Activated CD8-positive, alpha-beta T cell treated with anti-CD3 and anti-CD28 coated beads, Interleukin-2, amount 10 ng/mL, durations not matched to agents 7 days and 5 days (primary cell): ENCODE data around the gene COL18A1. TPM values are rescaled to one million over a fixed set of nuclear protein-coding genes. Genes with fewer than 3 reads are reported as not detected.

Experiments used
- ATAC-seq: fragments of 150-1000 bp; cut with Tn5 transposase; one replicate; pipeline ENCODE4 v1.10.0; 2021; ENCODE audit warnings: moderate library complexity
- CTCF ChIA-PET: fragments of 350-600 bp; sonication (Branson Sonifier 250); formaldehyde crosslinking; loops from one replicate; lab custom pipeline; 2021; ENCODE audit warnings: antibody characterized with exemption; lab: Charles Lee
- POLR2A ChIA-PET: fragments of 350-600 bp; sonication (Branson Sonifier 250); formaldehyde crosslinking; loops from one replicate; lab custom pipeline; 2021; ENCODE audit warnings: antibody characterized with exemption; lab: Charles Lee
- DNase-seq: peaks from one replicate; pipeline ENCODE4 v3.0.0-alpha.2; 2020
- H3K27ac Mint-ChIP-seq: one replicate; pipeline ENCODE4 v1.8.0; 2021; ENCODE audit warnings: mild to moderate bottlenecking, mixed read lengths
- H3K27me3 Mint-ChIP-seq: one replicate; pipeline ENCODE4 v1.8.0; 2021; ENCODE audit warnings: low read depth, mixed read lengths
- H3K36me3 Mint-ChIP-seq: one replicate; pipeline ENCODE4 v1.8.0; 2021; ENCODE audit warnings: low read depth, mixed read lengths
- H3K4me1 Mint-ChIP-seq: one replicate; pipeline ENCODE4 v1.8.0; 2021; ENCODE audit warnings: low read depth, mixed read lengths
- H3K4me3 Mint-ChIP-seq: one replicate; pipeline ENCODE4 v1.8.0; 2021; ENCODE audit warnings: mild to moderate bottlenecking, mixed read lengths
- H3K9me3 Mint-ChIP-seq: one replicate; pipeline ENCODE4 v1.8.0; 2022; ENCODE audit warnings: mixed read lengths; ENCODE audit not compliant: insufficient read depth
- total RNA-seq, 2 experiments: library from RNA; stranded (reverse); gene quantifications; one replicate each; pipeline ENCODE4 v1.2.3, GENCODE V29; 2021

COL18A1 gene
- total RNA-seq, 2 experiments from 2014 or later: 24.1 to 28.7 TPM

DNA sequence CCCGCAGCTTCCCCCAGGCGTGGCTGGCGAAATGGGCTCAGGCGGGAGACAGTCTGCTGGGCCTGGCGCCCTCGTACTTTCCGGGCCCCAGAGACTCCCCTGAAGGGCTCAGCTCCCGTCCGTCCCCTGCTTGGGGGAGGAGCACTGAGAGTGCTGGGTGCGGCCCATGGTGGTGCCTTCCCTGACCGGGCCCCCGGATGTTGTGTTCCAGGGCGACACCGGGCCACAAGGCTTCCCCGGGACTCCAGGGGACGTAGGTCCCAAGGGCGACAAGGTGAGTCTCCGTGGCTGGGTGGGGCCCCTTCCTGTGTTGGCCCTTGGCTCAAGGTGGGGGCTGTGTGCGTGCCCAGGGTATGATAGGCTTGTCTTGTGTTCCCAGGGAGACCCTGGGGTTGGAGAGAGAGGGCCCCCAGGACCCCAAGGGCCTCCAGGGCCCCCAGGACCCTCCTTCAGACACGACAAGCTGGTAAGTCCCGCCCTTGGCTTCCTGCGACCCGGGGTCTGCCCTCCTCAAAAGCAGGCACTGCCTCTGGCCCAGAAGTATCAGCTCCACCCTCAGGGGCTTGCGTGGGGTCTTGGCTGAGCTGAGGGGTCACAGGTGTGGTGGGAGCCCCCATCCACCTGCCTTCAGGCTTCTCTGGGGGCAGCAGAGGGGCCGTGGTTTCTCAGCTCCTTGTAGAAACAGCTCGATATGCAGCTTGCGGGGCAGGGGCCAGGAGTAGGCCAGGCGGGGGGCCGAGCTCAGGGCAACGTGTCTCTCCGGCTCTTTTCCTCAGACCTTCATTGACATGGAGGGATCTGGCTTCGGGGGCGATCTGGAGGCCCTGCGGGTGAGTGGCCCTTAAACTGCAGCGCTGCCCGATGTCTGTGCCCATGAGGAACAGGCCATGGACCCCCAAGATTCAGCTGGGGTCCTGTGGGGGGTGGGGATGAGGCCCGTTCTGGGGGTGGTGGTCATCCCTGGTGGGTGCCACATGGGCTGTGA, 75.0 kb downstream of the COL18A1 start:
- ChIA-PET POLR2A (interaction anchor here (0.6 to 0.9 kb wide), 2 partner anchors 70 to 372 kb away, joined by 3 read pairs; no protein-coding TSS in a partner anchor), CTCF (interaction anchor here (1.3 kb wide), 1 partner anchor 13 kb away, joined by 4 read pairs; no protein-coding TSS in a partner anchor)
- peak overlapping the region; percentile 92 for H3K27ac Mint-ChIP-seq
- DNase-seq: peak; percentile 64
- H3K27me3 Mint-ChIP-seq: no peaks in the 10 kb centered on the region
- peaks cover 45% of the 10 kb centered on the region for H3K4me1 Mint-ChIP-seq
- H3K4me3 Mint-ChIP-seq: peak overlapping the region; percentile 62
- H3K36me3 Mint-ChIP-seq: peaks cover 10% of the 10 kb centered on the region
- H3K9me3 Mint-ChIP-seq: no peaks in the 10 kb centered on the region
- peak; percentile 55 for ATAC-seq

DNA sequence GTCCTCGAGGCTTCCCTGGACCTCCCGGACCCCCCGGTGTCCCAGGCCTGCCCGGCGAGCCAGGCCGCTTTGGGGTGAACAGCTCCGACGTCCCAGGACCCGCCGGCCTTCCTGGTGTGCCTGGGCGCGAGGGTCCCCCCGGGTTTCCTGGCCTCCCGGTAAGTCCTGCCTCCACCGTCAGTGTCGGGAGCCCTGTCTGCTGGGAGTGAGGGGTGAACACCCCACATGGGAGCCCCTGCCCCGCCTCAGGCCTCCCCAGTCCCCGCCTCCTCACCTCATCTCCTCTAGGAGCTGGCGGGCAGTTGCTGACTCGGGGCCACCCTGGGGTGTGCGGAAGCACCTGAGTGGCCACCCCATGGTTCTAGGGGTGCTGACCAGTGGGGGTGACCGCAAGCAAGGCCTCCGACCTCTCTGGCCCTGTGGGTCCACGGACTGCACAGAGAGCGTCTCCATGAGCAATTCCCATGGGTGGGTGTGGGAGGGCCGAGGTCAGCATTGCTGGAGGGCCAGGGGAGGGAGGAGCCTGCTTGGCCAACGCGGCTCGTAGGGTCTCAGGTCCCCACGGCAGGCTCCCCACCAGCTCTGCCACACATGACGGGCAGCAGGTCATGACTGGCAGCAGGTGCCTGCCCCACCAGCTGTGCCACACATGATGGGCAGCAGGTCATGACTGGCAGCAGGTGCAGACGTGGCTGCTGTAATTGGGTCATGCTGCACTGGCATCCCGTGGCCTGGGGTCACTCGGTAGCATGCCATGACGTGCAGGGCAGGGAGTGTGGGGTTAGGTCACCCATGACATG, 75.9 kb downstream of the COL18A1 start:
- peaks cover 45% of the 10 kb centered on the region for H3K4me1 Mint-ChIP-seq
- POLR2A ChIA-PET: no interaction called here
- DNase-seq (no peak), ATAC-seq (no peak)
- H3K27me3 Mint-ChIP-seq: no peaks in the 10 kb centered on the region
- CTCF ChIA-PET: no interaction called here
- no peaks in the 10 kb centered on the region for H3K9me3 Mint-ChIP-seq
- peak overlapping the region; percentile 18 for H3K4me3 Mint-ChIP-seq
- H3K36me3 Mint-ChIP-seq: peaks cover 10% of the 10 kb centered on the region
- no peak overlapping the region for H3K27ac Mint-ChIP-seq

DNA sequence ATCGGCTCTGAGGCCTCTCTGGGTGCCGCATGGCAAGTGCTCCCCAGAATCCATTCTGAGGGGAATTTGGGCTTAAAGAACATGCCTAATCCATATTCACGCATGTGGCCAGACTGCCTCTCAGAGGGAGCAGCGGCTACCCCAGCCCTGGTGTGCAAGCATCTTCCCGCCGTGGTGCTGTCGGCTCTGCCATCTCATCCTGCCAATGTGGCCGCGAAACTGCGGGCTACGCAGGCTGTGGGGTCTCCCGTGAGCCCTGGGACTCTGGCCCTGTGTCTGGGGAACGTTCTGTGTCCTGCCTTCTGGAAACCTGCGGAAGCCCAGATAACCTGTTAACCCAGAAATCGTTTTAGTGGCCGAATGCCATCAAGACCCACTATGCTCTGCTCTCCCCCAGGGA, 76.6 kb downstream of the COL18A1 start:
- Mint-ChIP-seq H3K36me3 (peaks cover 10% of the 10 kb centered on the region), H3K9me3 (no peaks in the 10 kb centered on the region), H3K4me3 (no peak overlapping the region), H3K27me3 (no peaks in the 10 kb centered on the region), H3K27ac (no peak overlapping the region), H3K4me1 (peaks cover 44% of the 10 kb centered on the region)
- DNase-seq (no peak), ATAC-seq (no peak)
- ChIA-PET CTCF (no interaction called here), POLR2A (no interaction called here)

DNA sequence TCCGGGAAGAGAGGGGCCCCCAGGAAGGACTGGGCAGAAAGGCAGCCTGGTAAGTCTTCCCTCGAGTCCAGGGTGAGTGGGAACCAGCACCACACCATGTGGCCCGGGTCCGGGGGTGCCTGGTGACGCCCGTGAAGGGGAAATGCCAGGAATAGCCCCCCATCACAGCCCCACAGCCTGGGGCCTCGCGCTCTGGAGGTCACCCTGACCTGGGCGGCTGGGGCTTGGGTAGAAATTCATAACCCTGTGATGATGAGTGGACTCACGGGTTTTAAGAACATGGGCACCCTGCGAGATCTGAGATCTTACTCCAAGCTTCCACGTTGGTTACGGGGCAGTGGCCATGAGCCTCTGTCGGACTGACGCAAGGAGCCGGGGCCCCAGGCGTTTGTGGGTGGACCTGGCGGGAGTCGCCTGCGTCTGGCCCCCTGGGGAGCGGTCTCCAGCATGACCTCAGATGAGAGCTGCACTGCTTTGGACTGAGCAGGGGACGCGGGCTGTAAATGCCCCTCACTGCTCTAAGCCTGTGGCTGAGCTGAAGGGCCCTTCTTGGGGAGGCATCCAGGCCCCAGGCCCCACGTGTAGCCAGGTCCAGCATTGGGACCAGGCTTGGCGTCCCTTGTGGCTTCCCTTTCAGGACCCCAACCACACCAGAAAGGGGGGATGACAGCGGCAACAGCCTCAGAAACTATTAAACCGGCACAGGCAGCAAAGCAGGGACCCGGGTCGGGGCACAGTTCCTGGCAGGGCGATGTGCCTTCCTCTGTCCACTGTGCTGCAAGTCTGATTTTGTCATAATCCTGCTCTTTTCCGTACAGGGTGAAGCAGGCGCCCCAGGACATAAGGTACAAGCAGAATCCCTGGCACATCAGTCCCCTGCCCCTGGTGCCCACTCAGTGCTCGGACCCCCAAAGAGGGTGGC, 77.3 kb downstream of the COL18A1 start:
- Mint-ChIP-seq H3K4me1 (peaks cover 42% of the 10 kb centered on the region), H3K27ac (peak overlapping the region; percentile 94), H3K36me3 (peaks cover 10% of the 10 kb centered on the region), H3K27me3 (no peaks in the 10 kb centered on the region), H3K9me3 (no peaks in the 10 kb centered on the region), H3K4me3 (peak overlapping the region; percentile 67)
- POLR2A ChIA-PET: interaction anchor here (1.0 to 1.3 kb wide), 2 partner anchors 18 to 70 kb away, joined by 3 read pairs; no protein-coding TSS in a partner anchor
- DNase-seq (no peak), ATAC-seq (no peak)
- CTCF ChIA-PET: interaction anchor here (1.5 kb wide), 1 partner anchor 114 kb away, joined by 4 read pairs; no protein-coding TSS in a partner anchor

DNA sequence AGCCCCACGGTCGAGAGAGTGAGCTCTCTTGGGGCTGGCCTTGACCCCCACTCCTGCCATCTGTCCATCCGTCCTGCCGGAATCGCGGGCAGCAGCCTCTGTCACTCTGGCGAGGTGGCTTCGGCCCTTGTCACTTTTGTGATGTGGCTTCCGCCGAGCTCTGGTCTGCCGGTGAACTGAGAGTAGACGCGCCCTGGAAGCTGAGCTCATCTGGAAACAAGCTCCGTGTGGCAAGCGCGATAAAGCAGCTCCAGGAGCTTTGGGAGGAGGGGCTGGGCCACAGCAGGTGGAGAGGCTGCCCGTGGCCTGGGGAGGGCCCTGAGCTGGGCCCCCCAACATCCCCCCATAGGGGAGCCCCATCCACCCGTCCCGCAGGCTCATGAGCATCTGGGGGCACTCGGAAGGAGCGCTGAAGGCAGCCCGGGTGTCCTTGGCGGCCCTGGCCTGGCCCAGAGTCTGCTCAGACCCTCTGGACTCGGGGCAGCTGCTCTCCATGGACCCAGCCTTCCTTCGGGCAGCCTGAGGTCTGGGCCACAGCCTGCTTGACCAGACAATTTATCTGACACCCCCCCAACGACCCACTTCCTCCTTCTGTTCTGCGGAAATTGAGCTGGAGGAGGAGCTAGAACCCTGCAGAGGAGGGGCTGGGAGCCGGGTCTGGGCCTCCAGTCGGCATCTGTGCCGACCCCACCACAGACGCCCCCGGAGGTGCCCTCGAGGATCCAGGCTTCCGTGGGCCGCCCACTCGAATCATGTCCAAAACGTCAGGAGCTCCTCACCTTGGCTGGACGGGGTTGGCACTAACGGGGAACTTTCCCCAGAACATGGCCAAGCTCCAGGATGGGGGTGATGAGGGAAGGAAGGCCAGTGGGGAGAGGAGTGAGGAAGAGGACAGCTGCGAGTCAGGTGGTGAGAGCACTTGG, 78.2 kb downstream of the COL18A1 start:
- peak; percentile 46 for ATAC-seq
- POLR2A ChIA-PET: interaction anchor here (0.6 to 1.3 kb wide), 3 partner anchors 19 to 69 kb away, joined by 3 read pairs; no protein-coding TSS in a partner anchor
- Mint-ChIP-seq H3K4me3 (peak overlapping the region; percentile 67), H3K9me3 (no peaks in the 10 kb centered on the region), H3K4me1 (peaks cover 39% of the 10 kb centered on the region), H3K27ac (peak overlapping the region; percentile 94), H3K27me3 (no peaks in the 10 kb centered on the region), H3K36me3 (peaks cover 10% of the 10 kb centered on the region)
- CTCF ChIA-PET: interaction anchor here (1.5 kb wide), 1 partner anchor 113 kb away, joined by 4 read pairs; no protein-coding TSS in a partner anchor
- peak; percentile 72 for DNase-seq

DNA sequence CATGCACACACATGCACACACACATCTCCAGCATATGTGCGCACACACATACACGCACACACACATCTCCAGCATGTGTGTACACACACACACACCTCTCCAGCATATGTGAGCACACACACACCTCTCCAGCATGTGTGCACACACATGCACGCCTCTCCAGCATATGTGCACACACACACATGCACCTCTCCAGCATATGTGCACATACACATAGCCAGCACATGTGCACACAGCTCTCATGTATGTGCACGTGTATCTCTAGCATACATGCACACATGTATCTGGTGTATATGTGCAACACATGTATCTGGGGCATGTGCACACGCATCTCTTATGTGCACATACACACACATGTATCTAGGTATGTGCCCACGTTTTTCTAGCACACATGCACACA, 79.4 kb downstream of the COL18A1 start:
- POLR2A ChIA-PET: no interaction called here
- DNase-seq: no peak

DNA sequence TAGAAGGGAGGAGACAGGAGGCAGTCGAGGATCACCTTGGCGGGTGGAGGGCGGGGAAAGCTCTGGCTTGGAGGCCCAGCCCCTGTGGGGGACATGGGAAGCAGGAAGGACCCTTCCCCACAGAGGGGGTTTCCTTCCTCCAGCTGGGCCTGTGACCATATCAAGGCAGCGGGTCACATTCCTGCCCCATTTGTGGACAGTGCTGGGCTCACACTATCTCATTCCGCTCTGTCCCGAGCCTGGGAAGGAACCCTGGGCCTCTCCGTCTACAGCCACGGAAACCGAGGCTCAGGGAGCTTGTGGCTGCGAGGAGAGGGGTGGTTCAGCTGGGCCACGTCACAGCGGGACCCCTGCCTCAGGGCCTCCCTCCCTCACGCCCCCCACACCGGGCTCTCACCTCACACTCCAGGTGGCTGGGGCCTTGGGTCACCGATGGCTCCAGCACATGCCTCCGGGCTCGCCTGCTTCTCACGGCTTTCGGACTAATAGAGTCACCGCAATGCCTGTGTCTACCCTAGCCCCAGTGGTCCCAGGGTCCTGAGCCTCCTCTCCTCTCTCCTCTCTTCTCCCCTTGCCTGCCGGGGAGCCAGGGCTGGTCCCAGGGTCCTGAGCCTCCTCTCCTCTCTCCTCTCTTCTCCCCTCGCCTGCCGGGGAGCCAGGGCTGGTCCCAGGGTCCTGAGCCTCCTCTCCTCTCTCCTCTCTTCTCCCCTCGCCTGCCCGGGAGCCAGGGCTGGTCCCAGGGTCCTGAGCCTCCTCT, 80.9 kb downstream of the COL18A1 start:
- CTCF ChIA-PET: no interaction called here
- Mint-ChIP-seq H3K4me3 (no peak overlapping the region), H3K36me3 (peaks cover 10% of the 10 kb centered on the region), H3K4me1 (peaks cover 22% of the 10 kb centered on the region), H3K27ac (no peak overlapping the region), H3K27me3 (no peaks in the 10 kb centered on the region), H3K9me3 (no peaks in the 10 kb centered on the region)
- ATAC-seq: no peak
- no peak for DNase-seq
- POLR2A ChIA-PET: no interaction called here

More for the DNA sequence above, 79.4 kb downstream of the COL18A1 start:
- Mint-ChIP-seq H3K9me3 (no peaks in the 10 kb centered on the region), H3K4me1 (peaks cover 27% of the 10 kb centered on the region), H3K36me3 (peaks cover 10% of the 10 kb centered on the region), H3K27me3 (no peaks in the 10 kb centered on the region), H3K4me3 (no peak overlapping the region), H3K27ac (no peak overlapping the region)
- CTCF ChIA-PET: no interaction called here
- no peak for ATAC-seq

DNA sequence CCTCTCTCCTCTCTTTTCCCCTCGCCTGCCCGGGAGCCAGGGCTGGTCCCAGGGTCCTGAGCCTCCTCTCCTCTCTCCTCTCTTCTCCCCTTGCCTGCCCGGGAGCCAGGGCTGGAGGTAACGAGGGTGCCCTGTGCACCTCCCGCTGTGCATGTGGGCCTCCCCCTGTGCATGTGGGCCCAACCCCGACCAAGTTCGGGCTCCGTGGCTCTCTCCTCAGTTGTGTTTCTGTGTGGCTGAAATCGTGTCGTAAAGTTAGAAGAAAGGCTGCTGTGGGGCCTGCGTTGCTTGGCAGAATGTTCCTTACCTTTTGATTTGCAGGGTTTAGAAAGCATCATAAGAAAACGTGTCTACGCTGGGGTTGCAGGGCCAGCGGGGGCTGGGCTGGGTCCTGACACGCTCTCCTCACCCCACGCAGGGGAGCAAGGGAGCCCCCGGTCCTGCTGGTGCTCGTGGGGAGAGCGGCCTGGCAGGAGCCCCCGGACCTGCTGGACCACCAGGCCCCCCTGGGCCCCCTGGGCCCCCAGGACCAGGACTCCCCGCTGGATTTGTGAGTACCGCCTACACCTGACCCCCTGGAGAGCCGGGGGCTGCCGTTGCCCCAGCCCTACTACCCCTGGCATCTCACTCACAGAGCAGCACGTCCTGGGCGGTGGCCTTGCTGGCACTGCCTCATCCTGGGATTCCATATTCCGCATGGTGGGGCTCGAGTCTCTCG, 81.6 kb downstream of the COL18A1 start:
- H3K9me3 Mint-ChIP-seq: no peaks in the 10 kb centered on the region
- ATAC-seq (no peak), DNase-seq (no peak)
- no peak overlapping the region for H3K27ac Mint-ChIP-seq
- H3K27me3 Mint-ChIP-seq: no peaks in the 10 kb centered on the region
- H3K4me1 Mint-ChIP-seq: peaks cover 22% of the 10 kb centered on the region
- no peak overlapping the region for H3K4me3 Mint-ChIP-seq
- peaks cover 10% of the 10 kb centered on the region for H3K36me3 Mint-ChIP-seq
- ChIA-PET CTCF (no interaction called here), POLR2A (no interaction called here)

DNA sequence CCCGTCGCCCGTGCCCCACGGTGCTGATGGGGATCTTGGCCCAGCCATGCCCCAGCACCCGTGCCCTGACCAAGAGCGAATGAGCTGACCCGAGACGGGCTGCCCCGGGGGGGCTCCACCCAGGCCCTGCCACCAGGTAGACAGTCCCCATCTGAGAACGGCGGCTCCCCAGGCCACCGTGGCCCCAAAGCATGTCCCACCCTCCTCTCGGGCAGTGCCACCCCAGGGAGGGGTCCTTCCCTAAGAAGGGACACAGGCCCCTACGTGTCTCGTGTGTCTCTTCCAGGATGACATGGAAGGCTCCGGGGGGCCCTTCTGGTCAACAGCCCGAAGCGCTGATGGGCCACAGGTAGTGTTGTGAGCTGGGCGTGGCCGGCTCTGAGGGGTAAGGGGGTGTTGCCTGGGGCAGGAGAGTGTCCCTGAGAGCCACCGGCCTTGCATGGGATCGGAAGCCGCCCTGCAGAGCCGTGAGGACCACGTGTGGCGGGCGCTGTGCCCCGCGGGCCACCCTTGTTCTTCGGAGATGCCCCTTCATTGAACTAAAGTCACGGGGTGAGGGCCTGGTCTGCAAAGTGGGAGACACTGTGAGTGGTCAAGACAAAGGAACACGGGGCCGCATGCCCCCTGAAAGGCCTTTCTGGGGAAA, 82.3 kb downstream of the COL18A1 start:
- ATAC-seq (no peak), DNase-seq (no peak)
- Mint-ChIP-seq H3K4me1 (peaks cover 20% of the 10 kb centered on the region), H3K9me3 (no peaks in the 10 kb centered on the region), H3K27me3 (no peaks in the 10 kb centered on the region), H3K4me3 (no peak overlapping the region), H3K36me3 (peaks cover 10% of the 10 kb centered on the region), H3K27ac (no peak overlapping the region)
- ChIA-PET POLR2A (no interaction called here), CTCF (no interaction called here)
